WTC11 (cell line): Measurements from ENCODE around the gene JUND. TPM values are rescaled to one million over a fixed set of nuclear protein-coding genes. Genes with fewer than 3 reads are reported as not detected.
A peak's percentile ranks its signal among the peaks of the same experiment; 100 is the strongest.

Experiments
- ATAC-seq: fragments of 200-7000 bp; cut with Tn5 transposase; 2 replicates; pipeline ENCODE4 v1.10.0; 2021; ENCODE audit warnings: mild to moderate bottlenecking, moderate library complexity
- CTCF ChIA-PET: fragments of 300-600 bp; sonication (Branson Sonifier 250); formaldehyde crosslinking; loops from one replicate; lab custom pipeline; 2021; ENCODE audit warnings: antibody characterized with exemption; lab: Charles Lee
- POLR2A ChIA-PET: fragments of 350-600 bp; sonication (Branson Sonifier 250); formaldehyde crosslinking; loops from one replicate; lab custom pipeline; 2021; ENCODE audit warnings: antibody characterized with exemption; lab: Charles Lee
- DNase-seq: peaks from one replicate; pipeline ENCODE4 v3.0.0; 2021; ENCODE audit warnings: low spot score
- H3K27ac Mint-ChIP-seq: 2 replicates; pipeline ENCODE4 v1.8.0; 2021; ENCODE audit warnings: mixed read lengths
- H3K27me3 Mint-ChIP-seq: 2 replicates; pipeline ENCODE4 v1.8.0; 2021; ENCODE audit warnings: low read depth, mild to moderate bottlenecking, moderate library complexity, mixed read lengths
- H3K36me3 Mint-ChIP-seq: 2 replicates; pipeline ENCODE4 v1.8.0; 2021; ENCODE audit warnings: mixed read lengths
- H3K4me1 Mint-ChIP-seq: 2 replicates; pipeline ENCODE4 v1.8.0; 2022; ENCODE audit warnings: mixed read lengths
- H3K4me3 Mint-ChIP-seq: 2 replicates; pipeline ENCODE4 v1.8.0; 2021; ENCODE audit warnings: mild to moderate bottlenecking, moderate library complexity, mixed read lengths
- H3K9me3 Mint-ChIP-seq: 2 replicates; pipeline ENCODE4 v1.8.0; 2021; ENCODE audit warnings: mixed read lengths
- AFF4 ChIP-seq: sonication (generic); formaldehyde crosslinking; IDR thresholded peaks from 2 replicates; pipeline ENCODE4 v1.8.1; 2023; ENCODE audit warnings: mild to moderate bottlenecking, missing genetic modification reagents, borderline replicate concordance
- CREM ChIP-seq: sonication (generic); formaldehyde crosslinking; IDR thresholded peaks from 2 replicates; pipeline ENCODE4 v1.8.1; 2022; ENCODE audit warnings: mild to moderate bottlenecking, missing genetic modification reagents, moderate library complexity
- ESRRA ChIP-seq: sonication (generic); formaldehyde crosslinking; IDR thresholded peaks from 2 replicates; pipeline ENCODE4 v1.8.1; 2022; ENCODE audit warnings: mild to moderate bottlenecking, missing genetic modification reagents, borderline replicate concordance
- FOXJ3 ChIP-seq: sonication (generic); formaldehyde crosslinking; IDR thresholded peaks from 2 replicates; pipeline ENCODE4 v1.9.0; 2021; ENCODE audit warnings: missing genetic modification reagents, mild to moderate bottlenecking, borderline replicate concordance
- FOXP4 ChIP-seq: sonication (generic); formaldehyde crosslinking; IDR thresholded peaks from 2 replicates; pipeline ENCODE4 v1.8.0; 2022; ENCODE audit warnings: mild to moderate bottlenecking, missing genetic modification reagents
- GRHL2 ChIP-seq: fragments of 250-450 bp; sonication (Bioruptor Pico); IDR thresholded peaks from 2 replicates; pipeline ENCODE4 v1.8.0; 2022; ENCODE audit warnings: mild to moderate bottlenecking, moderate library complexity; ENCODE audit not compliant: insufficient replicate concordance, severe bottlenecking
- GTF2I ChIP-seq: fragments of 250-450 bp; sonication (Bioruptor Pico); conservative IDR thresholded peaks from 2 replicates; pipeline ENCODE4 v1.4.0; 2021; ENCODE audit warnings: mild to moderate bottlenecking
- HMGXB4 ChIP-seq: sonication (generic); formaldehyde crosslinking; IDR thresholded peaks from 2 replicates; pipeline ENCODE4 v1.8.1; 2023; ENCODE audit warnings: mild to moderate bottlenecking, moderate library complexity, missing genetic modification reagents
- JUN ChIP-seq: sonication (generic); formaldehyde crosslinking; IDR thresholded peaks from 2 replicates; pipeline ENCODE4 v1.8.0; 2023; ENCODE audit warnings: mild to moderate bottlenecking, missing genetic modification reagents
- PRRX2 ChIP-seq: fragments of 250-450 bp; sonication (Bioruptor Pico); IDR thresholded peaks from 2 replicates; pipeline ENCODE4 v1.8.0; 2021; ENCODE audit warnings: mild to moderate bottlenecking
- RORB ChIP-seq: fragments of 250-450 bp; sonication (Bioruptor Pico); IDR thresholded peaks from 2 replicates; pipeline ENCODE4 v1.9.0; 2021; ENCODE audit warnings: mild to moderate bottlenecking
- ZNF219 ChIP-seq: sonication (generic); formaldehyde crosslinking; IDR thresholded peaks from 2 replicates; pipeline ENCODE4 v1.8.0; 2023; ENCODE audit warnings: missing genetic modification reagents, mild to moderate bottlenecking, borderline replicate concordance
- ZNF232 ChIP-seq: sonication (generic); formaldehyde crosslinking; IDR thresholded peaks from 2 replicates; pipeline ENCODE4 v1.8.0; 2022; ENCODE audit warnings: mild to moderate bottlenecking, missing genetic modification reagents
- ZNF281 ChIP-seq: sonication (generic); formaldehyde crosslinking; IDR thresholded peaks from 2 replicates; pipeline ENCODE4 v1.8.0; 2023; ENCODE audit warnings: mild to moderate bottlenecking, missing genetic modification reagents
- ZNF396 ChIP-seq: fragments of 250-450 bp; sonication (Bioruptor Pico); IDR thresholded peaks from 2 replicates; pipeline ENCODE4 v1.8.0; 2021; ENCODE audit warnings: mild to moderate bottlenecking, moderate library complexity, borderline replicate concordance
- total RNA-seq: library from RNA; stranded (reverse); gene quantifications from 3 replicates; pipeline ENCODE4 v1.2.3, GENCODE V29; 2021
- TF ChIP-seq, protein P1 (sequence below): sonication (generic); formaldehyde crosslinking; conservative IDR thresholded peaks from 2 replicates; pipeline ENCODE4 v1.8.1; 2022; ENCODE audit warnings: mild to moderate bottlenecking, missing genetic modification reagents
- TF ChIP-seq, protein P2 (sequence below): sonication (generic); formaldehyde crosslinking; IDR thresholded peaks from 2 replicates; pipeline ENCODE4 v1.8.1; 2022; ENCODE audit warnings: missing genetic modification reagents, borderline replicate concordance
- TF ChIP-seq, protein P3 (sequence below): fragments of 250-450 bp; sonication (Bioruptor Pico); IDR thresholded peaks from 2 replicates; pipeline ENCODE4 v2.1.2; 2022; ENCODE audit warnings: mild to moderate bottlenecking, moderate library complexity

The JUND gene
- total RNA-seq, 1 experiment from 2014 or later: 121 TPM

DNA sequence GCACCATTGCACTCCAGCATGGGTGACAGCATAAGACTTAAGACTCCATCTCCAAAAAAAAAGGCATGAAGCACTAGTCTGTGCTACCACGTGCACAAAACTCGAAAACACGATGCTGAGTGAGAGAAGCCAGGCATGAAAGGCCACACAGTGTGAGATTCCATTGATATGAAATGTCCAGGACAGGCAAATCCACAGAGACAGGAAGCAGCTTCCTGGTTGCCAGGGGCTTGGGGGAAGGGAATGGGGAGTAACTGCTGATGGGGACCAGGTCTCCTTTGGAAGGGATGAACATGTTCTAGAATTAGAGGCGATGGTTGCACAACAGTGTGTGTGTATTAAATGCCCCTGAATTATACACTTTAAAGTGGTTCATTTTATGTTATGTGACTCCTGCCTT, 15.9 kb upstream of the JUND start:
- H3K4me3 Mint-ChIP-seq: no peak overlapping the region
- H3K27me3 Mint-ChIP-seq: no peaks in the 10 kb centered on the region; the same call in 1 of the 2 replicates
- no peak for TF ChIP-seq JUN (CRISPR knock-in tag)
- TF ChIP-seq, protein P1, sequence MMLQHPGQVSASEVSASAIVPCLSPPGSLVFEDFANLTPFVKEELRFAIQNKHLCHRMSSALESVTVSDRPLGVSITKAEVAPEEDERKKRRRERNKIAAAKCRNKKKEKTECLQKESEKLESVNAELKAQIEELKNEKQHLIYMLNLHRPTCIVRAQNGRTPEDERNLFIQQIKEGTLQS (CRISPR knock-in tag): no peak
- TF ChIP-seq RORB (CRISPR knock-in tag): no peak
- peaks cover 21% of the 10 kb centered on the region for H3K4me1 Mint-ChIP-seq
- peak overlapping the region; percentile 64; the same call in 1 of the 2 replicates for H3K27ac Mint-ChIP-seq
- H3K9me3 Mint-ChIP-seq: no peaks in the 10 kb centered on the region
- ChIA-PET CTCF (interaction anchor here (0.8 to 2.2 kb wide), 6 partner anchors 17 to 113 kb away, joined by 3 to 13 read pairs (median 4); no protein-coding TSS in a partner anchor), POLR2A (no interaction called here)
- ATAC-seq (no peak), DNase-seq (no peak)
- no peaks in the 10 kb centered on the region for H3K36me3 Mint-ChIP-seq

DNA sequence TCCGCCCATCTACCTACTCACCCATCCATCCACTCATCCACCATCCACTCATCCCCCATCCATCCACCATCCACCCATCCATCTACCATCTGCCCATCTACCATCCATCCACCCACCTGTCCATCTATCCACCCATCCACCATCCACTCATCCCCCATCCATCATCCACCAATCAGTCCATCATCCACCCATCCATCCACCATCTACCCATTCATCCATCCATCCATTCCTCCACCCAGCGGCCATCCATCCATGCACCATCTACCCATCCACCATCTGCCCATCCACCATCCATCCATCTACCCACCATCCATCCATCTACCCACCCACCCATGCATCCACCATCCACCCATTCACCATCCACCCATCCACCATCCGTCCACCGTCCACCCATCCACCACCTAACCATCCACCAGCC, 13.6 kb upstream of the JUND start:
- ATAC-seq (no peak), DNase-seq (no peak)
- Mint-ChIP-seq H3K36me3 (no peaks in the 10 kb centered on the region), H3K4me1 (peaks cover 30% of the 10 kb centered on the region), H3K27ac (no peak overlapping the region), H3K27me3 (no peaks in the 10 kb centered on the region; the same call in 1 of the 2 replicates), H3K9me3 (no peaks in the 10 kb centered on the region), H3K4me3 (no peak overlapping the region)
- POLR2A ChIA-PET: no interaction called here
- CTCF ChIA-PET: no interaction called here
- TF ChIP-seq GTF2I (CRISPR knock-in tag) (no peak), CREM (CRISPR knock-in tag) (no peak), ZNF232 (CRISPR knock-in tag) (no peak)

GRCh38 chr19:18294467-18294864, 13.0 kb upstream of the JUND start:
- no peaks in the 10 kb centered on the region for H3K36me3 Mint-ChIP-seq
- H3K4me3 Mint-ChIP-seq: no peak overlapping the region
- ChIA-PET POLR2A (no interaction called here), CTCF (interaction anchor here (3.5 kb wide), 1 partner anchor 16 kb away, joined by 102 read pairs; no protein-coding TSS in a partner anchor)
- ATAC-seq (no peak), DNase-seq (peak; percentile 48)
- H3K27ac Mint-ChIP-seq: peak overlapping the region; percentile 54; the same call in 1 of the 2 replicates
- no peaks in the 10 kb centered on the region for H3K9me3 Mint-ChIP-seq
- peaks cover 35% of the 10 kb centered on the region for H3K4me1 Mint-ChIP-seq
- no peaks in the 10 kb centered on the region; the same call in 1 of the 2 replicates for H3K27me3 Mint-ChIP-seq
- TF ChIP-seq ESRRA (CRISPR knock-in tag) (no peak), FOXJ3 (no peak), ZNF219 (CRISPR knock-in tag) (no peak), PRRX2 (CRISPR knock-in tag) (no peak), GRHL2 (no peak), HMGXB4 (CRISPR knock-in tag) (no peak), ZNF396 (CRISPR knock-in tag) (no peak), ZNF281 (CRISPR knock-in tag) (no peak), AFF4 (CRISPR knock-in tag) (no peak), FOXP4 (CRISPR knock-in tag) (no peak)
- TF ChIP-seq, protein P2, sequence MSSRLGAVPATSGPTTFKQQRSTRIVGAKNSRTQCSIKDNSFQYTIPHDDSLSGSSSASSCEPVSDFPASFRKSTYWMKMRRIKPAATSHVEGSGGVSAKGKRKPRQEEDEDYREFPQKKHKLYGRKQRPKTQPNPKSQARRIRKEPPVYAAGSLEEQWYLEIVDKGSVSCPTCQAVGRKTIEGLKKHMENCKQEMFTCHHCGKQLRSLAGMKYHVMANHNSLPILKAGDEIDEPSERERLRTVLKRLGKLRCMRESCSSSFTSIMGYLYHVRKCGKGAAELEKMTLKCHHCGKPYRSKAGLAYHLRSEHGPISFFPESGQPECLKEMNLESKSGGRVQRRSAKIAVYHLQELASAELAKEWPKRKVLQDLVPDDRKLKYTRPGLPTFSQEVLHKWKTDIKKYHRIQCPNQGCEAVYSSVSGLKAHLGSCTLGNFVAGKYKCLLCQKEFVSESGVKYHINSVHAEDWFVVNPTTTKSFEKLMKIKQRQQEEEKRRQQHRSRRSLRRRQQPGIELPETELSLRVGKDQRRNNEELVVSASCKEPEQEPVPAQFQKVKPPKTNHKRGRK: no peak
- TF ChIP-seq, protein P3, sequence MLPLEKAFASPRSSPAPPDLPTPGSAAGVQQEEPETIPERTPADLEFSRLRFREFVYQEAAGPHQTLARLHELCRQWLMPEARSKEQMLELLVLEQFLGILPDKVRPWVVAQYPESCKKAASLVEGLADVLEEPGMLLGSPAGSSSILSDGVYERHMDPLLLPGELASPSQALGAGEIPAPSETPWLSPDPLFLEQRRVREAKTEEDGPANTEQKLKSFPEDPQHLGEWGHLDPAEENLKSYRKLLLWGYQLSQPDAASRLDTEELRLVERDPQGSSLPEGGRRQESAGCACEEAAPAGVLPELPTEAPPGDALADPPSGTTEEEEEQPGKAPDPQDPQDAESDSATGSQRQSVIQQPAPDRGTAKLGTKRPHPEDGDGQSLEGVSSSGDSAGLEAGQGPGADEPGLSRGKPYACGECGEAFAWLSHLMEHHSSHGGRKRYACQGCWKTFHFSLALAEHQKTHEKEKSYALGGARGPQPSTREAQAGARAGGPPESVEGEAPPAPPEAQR (CRISPR knock-in tag): no peak
